Colonic mucosa (tissue), 4 donors: ENCODE data around the gene NOB1. TPM values are rescaled to one million over a fixed set of nuclear protein-coding genes. Genes with fewer than 3 reads are reported as not detected.

ENCODE experiments used
- DNase-seq: peaks from one replicate; pipeline ENCODE4 v3.0.0-alpha.2; 2020
- H3K27ac ChIP-seq: fragments of 200-600 bp; one replicate; pipeline ENCODE4 v1.8.0; 2021
- H3K27me3 ChIP-seq: fragments of 200-600 bp; one replicate; pipeline ENCODE4 v1.8.0; 2021
- H3K36me3 ChIP-seq: fragments of 200-600 bp; one replicate; pipeline ENCODE4 v1.8.0; 2021
- H3K4me1 ChIP-seq: fragments of 200-600 bp; one replicate; pipeline ENCODE4 v1.8.0; 2021; ENCODE audit warnings: mild to moderate bottlenecking
- H3K4me3 ChIP-seq: fragments of 200-600 bp; one replicate; pipeline ENCODE4 v1.8.0; 2021
- H3K9ac ChIP-seq, 2 donors: one replicate each; pipeline ENCODE4 v1.7.0; 2013; ENCODE audit warnings: control low read depth in 2 of 2, low read depth in 2 of 2, low read length in 2 of 2
- H3K9me3 ChIP-seq: fragments of 200-600 bp; one replicate; pipeline ENCODE4 v1.8.0; 2021
- intact Hi-C: fragments of 100-400 bp; cut with DNase I; formaldehyde crosslinking; loops from one replicate; pipeline ENCODE4 v1.14.1; 2022
- total RNA-seq, 2 donors: library from RNA; stranded (reverse); fragmentation: NEBNext Ultra II Directional in 1 of 2; extraction: Animal tissue kit (Norgen Biotek cat#: 25700) in 1 of 2; gene quantifications; one replicate each; pipeline ENCODE4 v1.2.1, GENCODE V29; 2021
- TF ChIP-seq, protein P1 (sequence below): fragments of 200-600 bp; IDR thresholded peaks from one replicate; pipeline ENCODE4 v1.8.0; 2022; ENCODE audit warnings: antibody characterized with exemption, mild to moderate bottlenecking
- donor health status: healthy.
- donor health status: DM: no; HTN: no; CAD: no.
- donor health status: DM: no; HTN: no; CAD: no.

The NOB1 gene
- total RNA-seq, 2 donors from 2014 or later, result 36.3 to 45.8 TPM

DNA sequence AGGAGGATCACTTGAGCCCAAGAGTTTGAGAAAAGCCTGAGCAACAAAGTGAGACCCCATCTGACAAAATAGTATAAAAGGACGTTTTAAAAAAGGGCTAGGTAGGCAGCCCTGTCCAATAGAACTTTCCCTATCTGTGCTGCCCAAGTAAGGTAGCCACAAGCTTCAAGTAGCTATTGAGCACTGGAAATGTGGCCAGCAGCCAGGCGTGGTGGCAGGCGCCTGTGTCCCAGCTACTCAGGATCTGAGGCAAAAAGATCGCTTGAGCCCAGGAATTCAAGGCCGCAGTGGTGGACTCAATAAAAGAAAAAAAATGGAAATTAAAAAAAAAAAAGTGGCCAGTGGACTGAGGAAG is 26.8 kb downstream of the NOB1 start:
- TF ChIP-seq, protein P1, sequence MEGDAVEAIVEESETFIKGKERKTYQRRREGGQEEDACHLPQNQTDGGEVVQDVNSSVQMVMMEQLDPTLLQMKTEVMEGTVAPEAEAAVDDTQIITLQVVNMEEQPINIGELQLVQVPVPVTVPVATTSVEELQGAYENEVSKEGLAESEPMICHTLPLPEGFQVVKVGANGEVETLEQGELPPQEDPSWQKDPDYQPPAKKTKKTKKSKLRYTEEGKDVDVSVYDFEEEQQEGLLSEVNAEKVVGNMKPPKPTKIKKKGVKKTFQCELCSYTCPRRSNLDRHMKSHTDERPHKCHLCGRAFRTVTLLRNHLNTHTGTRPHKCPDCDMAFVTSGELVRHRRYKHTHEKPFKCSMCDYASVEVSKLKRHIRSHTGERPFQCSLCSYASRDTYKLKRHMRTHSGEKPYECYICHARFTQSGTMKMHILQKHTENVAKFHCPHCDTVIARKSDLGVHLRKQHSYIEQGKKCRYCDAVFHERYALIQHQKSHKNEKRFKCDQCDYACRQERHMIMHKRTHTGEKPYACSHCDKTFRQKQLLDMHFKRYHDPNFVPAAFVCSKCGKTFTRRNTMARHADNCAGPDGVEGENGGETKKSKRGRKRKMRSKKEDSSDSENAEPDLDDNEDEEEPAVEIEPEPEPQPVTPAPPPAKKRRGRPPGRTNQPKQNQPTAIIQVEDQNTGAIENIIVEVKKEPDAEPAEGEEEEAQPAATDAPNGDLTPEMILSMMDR, result no peak
- no peak for DNase-seq
- Histone ChIP-seq H3K36me3 (no peaks in the 10 kb centered on the region), H3K27ac (no peak overlapping the region), H3K4me1 (peaks cover 9% of the 10 kb centered on the region), H3K9me3 (no peaks in the 10 kb centered on the region), H3K4me3 (no peak overlapping the region), H3K27me3 (no peaks in the 10 kb centered on the region), H3K9ac (no peak overlapping the region)
- intact Hi-C loops, result no loop called here

DNA sequence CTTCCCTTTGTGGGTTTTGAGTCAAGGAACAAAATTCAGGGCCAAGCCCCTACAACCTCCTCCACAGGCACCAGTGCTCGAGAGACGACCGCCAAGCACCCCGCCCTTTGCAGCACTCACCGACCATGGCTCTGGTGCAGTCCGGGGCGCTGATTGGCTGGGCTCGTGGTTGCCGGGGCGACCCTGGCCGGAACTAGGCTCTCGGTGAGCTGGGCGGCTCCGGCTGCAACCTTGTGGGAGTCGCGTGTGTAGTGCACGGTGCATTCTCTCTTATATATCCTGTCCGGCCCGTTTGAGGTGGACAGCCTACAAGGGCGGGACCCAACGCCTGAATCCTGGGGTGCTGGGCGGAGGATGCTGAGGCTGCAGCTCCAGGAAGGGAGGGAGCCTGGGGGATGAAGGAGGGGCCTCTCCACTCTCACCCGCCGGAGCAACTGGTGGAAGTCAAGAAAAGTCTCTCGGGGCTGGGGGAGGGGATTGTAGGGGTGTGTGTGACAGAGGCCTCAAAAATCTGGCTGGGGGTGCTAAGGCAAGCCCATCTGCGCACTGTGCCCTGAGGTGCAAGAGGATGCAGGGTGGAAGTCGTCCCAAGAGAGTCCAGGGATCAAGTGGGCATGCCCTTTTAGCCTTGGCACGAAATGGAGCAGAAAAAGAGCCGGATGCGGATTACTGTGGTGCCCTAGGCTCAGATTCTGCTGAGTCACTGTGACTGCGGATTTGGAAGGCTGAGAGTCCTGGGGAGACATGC is 28.2 kb downstream of the NOB1 start, which contains the start of gene NQO1:
Gene NQO1 (minus strand): TSS at position 248 of the 748 bp plus-strand sequence. CDS start 121 bp downstream, at position 127.
- intact Hi-C loops, result no loop called here
- TF ChIP-seq, protein P1, result no peak
- DNase-seq, result peak; percentile 98

DNA sequence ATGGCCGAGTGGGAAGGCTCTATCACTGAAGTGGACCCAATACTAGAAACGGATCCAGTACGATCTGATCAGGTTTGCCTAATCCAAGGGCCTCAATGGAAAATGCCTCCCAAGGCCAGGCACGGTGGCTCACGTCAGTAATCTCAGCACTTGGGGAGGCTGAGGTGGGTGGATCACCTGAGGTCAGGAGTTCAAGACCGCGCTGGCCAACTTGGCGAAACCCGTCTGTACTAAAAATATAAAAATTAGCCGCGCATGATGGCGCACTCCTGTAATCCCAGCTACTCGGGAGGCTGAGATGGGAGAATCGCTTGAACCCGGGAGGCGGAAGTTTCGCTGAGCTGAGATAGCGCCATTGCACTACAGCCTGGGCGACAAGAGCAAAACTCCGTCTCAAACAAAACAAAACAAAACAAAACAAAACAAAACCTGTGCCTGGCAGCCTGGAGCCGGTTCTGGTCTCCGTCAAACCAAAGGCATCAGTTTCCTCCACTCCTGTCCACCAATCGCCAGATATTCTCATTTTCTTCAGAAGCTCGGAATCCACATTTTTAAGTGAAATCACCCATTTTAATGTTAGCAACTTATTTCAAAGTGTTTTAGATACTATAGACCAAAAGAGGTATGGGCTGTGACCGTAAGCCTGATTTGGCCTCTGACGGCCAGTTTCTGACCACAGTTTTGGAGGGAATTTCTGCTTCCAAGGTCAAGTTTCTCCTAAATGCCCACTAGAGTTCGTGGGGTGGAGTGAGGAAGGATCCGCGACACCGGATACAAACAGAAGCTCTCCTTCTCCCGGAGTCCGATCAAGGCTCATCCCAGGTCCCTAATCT is 29.0 kb downstream of the NOB1 start:
- H3K36me3 ChIP-seq, result no peaks in the 10 kb centered on the region
- peak overlapping the region; percentile 71 to 93 for H3K9ac ChIP-seq
- TF ChIP-seq, protein P1, result no peak
- H3K27ac ChIP-seq, result peak overlapping the region; percentile 77
- no peaks in the 10 kb centered on the region for H3K9me3 ChIP-seq
- no peak for DNase-seq
- H3K27me3 ChIP-seq, result no peaks in the 10 kb centered on the region
- H3K4me1 ChIP-seq, result peaks cover 10% of the 10 kb centered on the region
- intact Hi-C loops, result no loop called here
- H3K4me3 ChIP-seq, result peak overlapping the region; percentile 33

More for the DNA sequence above, 28.2 kb downstream of the NOB1 start, which contains the start of gene NQO1:
- Histone ChIP-seq H3K4me3 (peak within 1 kb of the TSS; percentile 33), H3K27me3 (no peaks in the 10 kb centered on the region), H3K27ac (peak within 1 kb of the TSS; percentile 77), H3K4me1 (peaks cover 9% of the 10 kb centered on the region), H3K36me3 (no peaks in the 10 kb centered on the region), H3K9me3 (no peaks in the 10 kb centered on the region), H3K9ac (peak within 1 kb of the TSS; percentile 71 to 93)

DNA sequence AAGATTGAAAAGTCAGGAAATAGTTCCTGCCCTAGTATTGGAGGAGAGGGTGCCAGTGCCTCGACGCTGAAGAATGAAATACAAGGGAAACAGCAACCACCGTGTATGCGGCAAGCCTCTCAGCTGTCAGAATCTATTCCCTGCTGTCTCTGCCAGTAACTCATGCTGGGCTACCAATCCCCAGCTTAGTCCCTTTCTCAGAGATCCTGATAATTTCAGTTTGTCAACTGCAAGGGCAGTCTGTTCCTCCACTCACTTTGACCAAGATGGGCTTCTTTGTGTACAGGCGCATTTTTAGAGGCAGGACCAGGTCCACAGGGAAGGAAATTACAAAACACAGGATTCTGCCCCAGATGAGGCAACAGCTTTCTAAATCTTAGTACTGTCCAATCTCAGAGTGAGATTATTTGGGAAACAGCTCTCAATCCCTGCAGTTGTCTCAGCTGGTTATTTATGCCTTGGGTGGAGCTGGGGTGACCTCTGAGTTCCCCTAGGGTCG is 29.7 kb downstream of the NOB1 start:
- intact Hi-C loops, result no loop called here
- Histone ChIP-seq H3K27me3 (no peaks in the 10 kb centered on the region), H3K36me3 (no peaks in the 10 kb centered on the region), H3K4me1 (peaks cover 12% of the 10 kb centered on the region), H3K9me3 (no peaks in the 10 kb centered on the region), H3K27ac (peak overlapping the region; percentile 77), H3K4me3 (no peak overlapping the region), H3K9ac (peak overlapping the region in 1 of 2 donors; percentile 93)
- DNase-seq, result no peak
- TF ChIP-seq, protein P1, result no peak

DNA sequence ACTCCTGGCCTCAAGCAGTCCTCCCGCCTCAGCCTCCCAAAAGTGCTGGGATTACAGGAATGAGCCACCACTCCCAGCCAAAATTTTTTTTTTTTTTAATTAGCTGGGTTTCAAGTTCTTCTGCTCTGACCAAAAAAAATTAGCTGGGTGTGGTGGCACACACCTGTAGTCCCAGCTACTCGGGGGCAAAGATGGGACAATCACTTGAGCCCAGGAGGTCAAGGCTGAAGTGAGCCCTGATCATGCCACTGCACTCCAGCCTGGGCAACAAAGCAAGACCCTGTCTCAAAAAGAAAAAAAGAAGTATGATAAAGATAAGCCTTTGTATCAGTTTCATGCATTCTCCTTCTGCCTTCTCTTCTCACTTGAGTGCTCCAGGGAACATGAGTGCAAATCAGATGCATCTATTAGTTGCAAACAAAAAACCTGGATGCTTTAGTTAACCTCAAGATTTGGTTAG is 30.3 kb downstream of the NOB1 start:
- H3K27ac ChIP-seq, result peak overlapping the region; percentile 69
- H3K9ac ChIP-seq, result peak overlapping the region in 1 of 2 donors; percentile 93
- TF ChIP-seq, protein P1, result no peak
- no peak for DNase-seq
- H3K9me3 ChIP-seq, result no peaks in the 10 kb centered on the region
- H3K4me1 ChIP-seq, result peaks cover 12% of the 10 kb centered on the region
- no peaks in the 10 kb centered on the region for H3K36me3 ChIP-seq
- intact Hi-C loops, result no loop called here
- no peaks in the 10 kb centered on the region for H3K27me3 ChIP-seq
- no peak overlapping the region for H3K4me3 ChIP-seq
